Panc1 (cell line): ENCODE results near the gene BIRC6. TPM values are rescaled to one million over a fixed set of nuclear protein-coding genes. Genes with fewer than 3 reads are reported as not detected.

Source experiments
- ATAC-seq: fragments of 200-7000 bp; cut with Tn5 transposase; 2 replicates; pipeline ENCODE4 v1.9.1; 2020; ENCODE audit warnings: mild to moderate bottlenecking, moderate library complexity
- BruUV-seq: library from RNA; stranded (reverse); fragments of 400-500 nt; replicated peaks from 2 replicates; lab custom pipeline; 2021; lab: Mats Ljungman, UMichigan
- CTCF ChIA-PET: fragments of 300-600 bp; sonication (Branson Sonifier 250); formaldehyde crosslinking; loops from one replicate; lab custom pipeline; 2022; ENCODE audit warnings: antibody characterized with exemption; lab: Charles Lee
- POLR2A ChIA-PET: fragments of 300-600 bp; sonication (Branson Sonifier 250); formaldehyde crosslinking; loops from one replicate; lab custom pipeline; 2022; ENCODE audit warnings: antibody characterized with exemption; lab: Charles Lee
- DNase-seq: peaks from one replicate; pipeline ENCODE4 v3.0.0-alpha.2; 2010; ENCODE audit warnings: low read depth, low spot score
- H3K27ac ChIP-seq: 2 replicates; pipeline ENCODE4 v1.5.1; 2011; ENCODE audit warnings: mild to moderate bottlenecking, low read length, inconsistent platforms
- H3K27me3 ChIP-seq: fragments of 200-500 bp; sonication (Bioruptor generic); 2 replicates; pipeline ENCODE4 v1.6.0; 2014; ENCODE audit warnings: low read length, inconsistent platforms; ENCODE audit not compliant: control insufficient read depth, insufficient read depth
- H3K36me3 ChIP-seq: fragments of 200-500 bp; sonication (Bioruptor generic); 2 replicates; pipeline ENCODE4 v1.5.1; 2014; ENCODE audit warnings: inconsistent platforms, mild to moderate bottlenecking, low read length, moderate library complexity; ENCODE audit not compliant: control insufficient read depth, insufficient read depth
- H3K4me1 ChIP-seq: 2 replicates; pipeline ENCODE4 v1.5.1; 2011; ENCODE audit warnings: inconsistent platforms, mild to moderate bottlenecking, low read length, moderate library complexity; ENCODE audit not compliant: control insufficient read depth, insufficient read depth
- H3K4me3 ChIP-seq, 2 experiments: 2 replicates each; pipeline ENCODE4 v1.5.1; 2011 to 2012; ENCODE audit warnings: low read depth in 2 of 2, low read length in 2 of 2, mild to moderate bottlenecking in 2 of 2, inconsistent platforms in 1 of 2, moderate library complexity in 1 of 2
- H3K9me3 ChIP-seq: fragments of 200-500 bp; sonication (Bioruptor generic); 2 replicates; pipeline ENCODE4 v1.5.1; 2014; ENCODE audit warnings: low read depth, mild to moderate bottlenecking, inconsistent platforms, low read length, moderate library complexity; ENCODE audit not compliant: control insufficient read depth, insufficient read depth
- POLR2AphosphoS5 ChIP-seq: IDR thresholded peaks from 2 replicates; pipeline ENCODE4 v1.6.1; 2012; ENCODE audit warnings: mild to moderate bottlenecking, low read depth, low read length, moderate library complexity
- SIN3A ChIP-seq: IDR thresholded peaks from 2 replicates; pipeline ENCODE4 v1.6.1; 2012; ENCODE audit warnings: low read depth, mild to moderate bottlenecking, low read length, moderate library complexity, borderline replicate concordance; ENCODE audit not compliant: insufficient read depth
- TCF7L2 ChIP-seq: IDR thresholded peaks from 2 replicates; pipeline ENCODE4 v1.6.1; 2011; ENCODE audit warnings: mild to moderate bottlenecking, low read depth, low read length, inconsistent platforms
- in situ Hi-C: cut with HindIII; loops from 2 replicates; pipeline ENCODE4 v1.10.0; 2016; ENCODE audit warnings: low sequenced_read_pairs, low pct_unique_long_range_greater_than_20kb
- intact Hi-C: fragments of 100-400 bp; cut with micrococcal nuclease; formaldehyde crosslinking; loops from one replicate; pipeline ENCODE4 v1.10.0; 2022; ENCODE audit not compliant: unreplicated experiment
- total RNA-seq: library from RNA; stranded (reverse); gene quantifications from one replicate; pipeline ENCODE4 v1.2.1, GENCODE V29; 2021; ENCODE audit not compliant: unreplicated experiment
- TF ChIP-seq, protein P1 (sequence below): fragments of 450-650 bp; IDR thresholded peaks from 2 replicates; pipeline ENCODE4 v1.5.1; 2017; ENCODE audit warnings: mild to moderate bottlenecking
- TF ChIP-seq, protein P2 (sequence below), 2 experiments: IDR thresholded peaks; 2 replicates each; pipeline ENCODE4 v1.6.1; 2011 to 2012; ENCODE audit warnings: low read depth in 2 of 2, control low read depth in 1 of 2, low read length in 1 of 2, mild to moderate bottlenecking in 1 of 2, moderate library complexity in 1 of 2; ENCODE audit not compliant: insufficient read depth in 1 of 2

The BIRC6 gene
- total RNA-seq, 1 experiment from 2014 or later = 73.1 TPM

DNA sequence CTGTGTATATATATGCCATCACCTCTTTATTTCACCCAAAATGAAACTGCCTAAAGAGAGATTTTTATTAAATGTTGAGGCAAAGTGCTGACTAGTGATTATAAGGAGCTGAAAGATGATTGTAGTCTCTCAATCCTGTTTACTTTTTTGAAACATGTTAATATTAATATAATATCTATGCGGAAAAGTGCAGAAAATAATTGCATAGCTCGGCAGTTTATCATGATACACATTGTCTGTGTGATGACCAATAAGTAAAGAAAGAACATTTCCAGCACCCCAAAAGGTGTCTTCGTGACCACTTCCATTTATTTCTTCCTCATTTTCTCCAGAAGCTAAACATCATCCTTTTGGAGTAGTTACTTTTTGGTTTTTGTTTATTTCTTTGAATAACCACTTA lies 99.0 kb downstream of the BIRC6 start:
- POLR2A ChIA-PET = no interaction called here
- no TSS peak for BruUV-seq

DNA sequence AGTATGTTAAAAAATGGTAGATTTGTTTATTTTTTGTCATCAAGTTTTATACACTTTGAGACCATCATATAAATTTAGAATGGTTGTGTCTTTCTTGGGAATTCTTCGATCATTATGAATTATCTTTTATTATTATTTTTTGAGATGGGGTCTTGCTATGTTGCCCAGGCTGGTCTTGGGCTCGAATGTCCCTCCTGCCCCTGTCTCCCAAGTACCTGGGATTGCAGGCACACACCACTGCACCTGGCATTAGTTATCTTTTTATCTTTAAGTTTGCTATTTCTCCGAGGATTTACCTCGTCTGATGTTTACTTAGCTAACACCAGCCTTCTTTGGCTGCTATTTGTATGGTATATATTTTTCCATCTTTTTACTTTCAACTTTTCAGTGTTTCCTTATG lies 100.0 kb downstream of the BIRC6 start:
- ChIA-PET CTCF (no interaction called here), POLR2A (no interaction called here)
- no peaks in the 10 kb centered on the region for H3K27me3 ChIP-seq
- H3K4me3 ChIP-seq = no peak overlapping the region
- ATAC-seq = no peak
- in situ Hi-C loops = no loop called here
- no peak overlapping the region for H3K27ac ChIP-seq
- H3K9me3 ChIP-seq = no peaks in the 10 kb centered on the region
- no TSS peak for BruUV-seq
- intact Hi-C loops = no loop called here
- H3K36me3 ChIP-seq = peaks cover 5% of the 10 kb centered on the region
- no peak for DNase-seq
- H3K4me1 ChIP-seq = no peaks in the 10 kb centered on the region; the same call in 1 of the 2 replicates
- TF ChIP-seq, protein P1, sequence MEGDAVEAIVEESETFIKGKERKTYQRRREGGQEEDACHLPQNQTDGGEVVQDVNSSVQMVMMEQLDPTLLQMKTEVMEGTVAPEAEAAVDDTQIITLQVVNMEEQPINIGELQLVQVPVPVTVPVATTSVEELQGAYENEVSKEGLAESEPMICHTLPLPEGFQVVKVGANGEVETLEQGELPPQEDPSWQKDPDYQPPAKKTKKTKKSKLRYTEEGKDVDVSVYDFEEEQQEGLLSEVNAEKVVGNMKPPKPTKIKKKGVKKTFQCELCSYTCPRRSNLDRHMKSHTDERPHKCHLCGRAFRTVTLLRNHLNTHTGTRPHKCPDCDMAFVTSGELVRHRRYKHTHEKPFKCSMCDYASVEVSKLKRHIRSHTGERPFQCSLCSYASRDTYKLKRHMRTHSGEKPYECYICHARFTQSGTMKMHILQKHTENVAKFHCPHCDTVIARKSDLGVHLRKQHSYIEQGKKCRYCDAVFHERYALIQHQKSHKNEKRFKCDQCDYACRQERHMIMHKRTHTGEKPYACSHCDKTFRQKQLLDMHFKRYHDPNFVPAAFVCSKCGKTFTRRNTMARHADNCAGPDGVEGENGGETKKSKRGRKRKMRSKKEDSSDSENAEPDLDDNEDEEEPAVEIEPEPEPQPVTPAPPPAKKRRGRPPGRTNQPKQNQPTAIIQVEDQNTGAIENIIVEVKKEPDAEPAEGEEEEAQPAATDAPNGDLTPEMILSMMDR = no peak
- TF ChIP-seq POLR2AphosphoS5 (no peak), TCF7L2 (no peak), SIN3A (no peak)
- TF ChIP-seq, protein P2, sequence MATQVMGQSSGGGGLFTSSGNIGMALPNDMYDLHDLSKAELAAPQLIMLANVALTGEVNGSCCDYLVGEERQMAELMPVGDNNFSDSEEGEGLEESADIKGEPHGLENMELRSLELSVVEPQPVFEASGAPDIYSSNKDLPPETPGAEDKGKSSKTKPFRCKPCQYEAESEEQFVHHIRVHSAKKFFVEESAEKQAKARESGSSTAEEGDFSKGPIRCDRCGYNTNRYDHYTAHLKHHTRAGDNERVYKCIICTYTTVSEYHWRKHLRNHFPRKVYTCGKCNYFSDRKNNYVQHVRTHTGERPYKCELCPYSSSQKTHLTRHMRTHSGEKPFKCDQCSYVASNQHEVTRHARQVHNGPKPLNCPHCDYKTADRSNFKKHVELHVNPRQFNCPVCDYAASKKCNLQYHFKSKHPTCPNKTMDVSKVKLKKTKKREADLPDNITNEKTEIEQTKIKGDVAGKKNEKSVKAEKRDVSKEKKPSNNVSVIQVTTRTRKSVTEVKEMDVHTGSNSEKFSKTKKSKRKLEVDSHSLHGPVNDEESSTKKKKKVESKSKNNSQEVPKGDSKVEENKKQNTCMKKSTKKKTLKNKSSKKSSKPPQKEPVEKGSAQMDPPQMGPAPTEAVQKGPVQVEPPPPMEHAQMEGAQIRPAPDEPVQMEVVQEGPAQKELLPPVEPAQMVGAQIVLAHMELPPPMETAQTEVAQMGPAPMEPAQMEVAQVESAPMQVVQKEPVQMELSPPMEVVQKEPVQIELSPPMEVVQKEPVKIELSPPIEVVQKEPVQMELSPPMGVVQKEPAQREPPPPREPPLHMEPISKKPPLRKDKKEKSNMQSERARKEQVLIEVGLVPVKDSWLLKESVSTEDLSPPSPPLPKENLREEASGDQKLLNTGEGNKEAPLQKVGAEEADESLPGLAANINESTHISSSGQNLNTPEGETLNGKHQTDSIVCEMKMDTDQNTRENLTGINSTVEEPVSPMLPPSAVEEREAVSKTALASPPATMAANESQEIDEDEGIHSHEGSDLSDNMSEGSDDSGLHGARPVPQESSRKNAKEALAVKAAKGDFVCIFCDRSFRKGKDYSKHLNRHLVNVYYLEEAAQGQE (IDR thresholded peaks at IDR 0.05; ENCODE audit: insufficient read depth in 1 of 2, low read depth in 2 of 2, low read length in 1 of 2) = no peak

More for the DNA sequence above, 99.0 kb downstream of the BIRC6 start:
- H3K4me1 ChIP-seq = no peaks in the 10 kb centered on the region; the same call in 1 of the 2 replicates
- H3K27ac ChIP-seq = no peak overlapping the region
- no peaks in the 10 kb centered on the region for H3K9me3 ChIP-seq
- TF ChIP-seq SIN3A (no peak), POLR2AphosphoS5 (no peak), TCF7L2 (no peak)
- TF ChIP-seq, protein P2 (IDR thresholded peaks at IDR 0.05; ENCODE audit: insufficient read depth in 1 of 2, low read depth in 2 of 2, low read length in 1 of 2) = no peak
- TF ChIP-seq, protein P1 = no peak
- in situ Hi-C loops = no loop called here
- CTCF ChIA-PET = no interaction called here
- no peaks in the 10 kb centered on the region for H3K27me3 ChIP-seq
- intact Hi-C loops = no loop called here
- ATAC-seq = no peak
- no peak overlapping the region for H3K4me3 ChIP-seq
- no peak for DNase-seq
- H3K36me3 ChIP-seq = peaks cover 5% of the 10 kb centered on the region
